Activated T-helper 9 cell treated with anti-CD3 and anti-CD28 coated beads, Interleukin-2, amount 50 U/mL, for 16 hours (primary cell): ENCODE data around the gene DYNC1H1.

Source experiments
- DNase-seq: peaks from one replicate; pipeline ENCODE4 v3.0.0-alpha.2; 2020; ENCODE audit warnings: low read depth

The DYNC1H1 gene

DNA sequence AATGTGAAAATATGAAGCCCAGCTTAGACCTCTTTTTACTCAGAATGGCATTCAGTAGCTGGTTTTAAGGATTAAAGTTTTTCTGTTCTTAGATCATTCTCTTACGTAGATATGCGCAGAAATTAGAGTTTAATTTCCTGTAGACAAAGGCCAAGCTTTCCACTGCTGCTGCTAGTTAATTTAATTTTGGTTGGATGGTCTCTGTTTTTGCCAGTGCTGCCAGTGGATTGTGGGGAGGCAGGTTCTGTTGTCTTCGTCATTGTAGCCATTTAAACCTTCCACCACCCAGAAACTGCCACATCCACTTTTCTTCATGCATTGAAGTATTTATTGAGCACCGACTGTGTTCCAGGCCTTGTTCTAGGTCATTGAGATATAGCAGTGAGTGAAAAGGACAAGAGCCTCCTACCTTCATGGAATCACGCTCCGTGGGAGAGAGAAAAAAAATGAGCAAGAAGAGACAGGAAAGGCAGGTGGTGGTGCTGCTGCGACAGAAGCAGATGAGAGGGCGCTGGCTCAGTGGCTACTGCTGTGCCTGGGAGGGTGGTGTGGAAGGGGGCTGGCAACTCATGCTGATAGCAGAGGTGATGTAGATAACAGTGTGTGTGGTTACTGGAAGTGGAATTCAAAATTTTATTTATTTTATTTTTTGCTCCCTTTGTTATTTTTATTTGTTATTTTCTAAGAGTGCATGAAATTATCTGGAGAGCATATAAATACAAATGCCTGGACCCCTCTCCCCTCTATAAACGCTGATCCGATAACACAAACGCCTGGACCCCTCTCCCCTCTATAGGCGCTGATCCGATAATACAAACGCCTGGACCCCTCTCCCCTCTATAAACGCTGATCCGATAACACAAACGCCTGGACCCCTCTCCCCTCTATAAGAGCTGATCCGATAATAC lies 33.3 kb downstream of the DYNC1H1 start:
- DNase-seq = no peak

DNA sequence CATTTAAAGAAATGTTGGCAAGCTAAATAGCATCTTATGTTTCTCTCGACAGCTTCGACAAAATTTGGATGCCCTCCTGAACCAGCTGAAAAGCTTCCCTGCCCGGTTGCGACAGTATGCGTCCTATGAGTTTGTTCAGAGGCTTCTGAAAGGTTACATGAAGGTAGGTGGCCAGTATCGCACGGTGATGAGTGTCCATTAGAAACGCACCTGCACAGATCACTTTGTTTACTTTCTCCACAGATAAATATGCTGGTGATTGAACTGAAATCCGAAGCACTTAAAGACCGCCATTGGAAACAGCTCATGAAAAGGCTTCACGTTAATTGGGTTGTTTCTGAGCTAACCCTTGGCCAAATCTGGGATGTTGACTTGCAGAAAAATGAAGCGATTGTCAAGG lies 36.5 kb downstream of the DYNC1H1 start:
- DNase-seq = no peak

DNA sequence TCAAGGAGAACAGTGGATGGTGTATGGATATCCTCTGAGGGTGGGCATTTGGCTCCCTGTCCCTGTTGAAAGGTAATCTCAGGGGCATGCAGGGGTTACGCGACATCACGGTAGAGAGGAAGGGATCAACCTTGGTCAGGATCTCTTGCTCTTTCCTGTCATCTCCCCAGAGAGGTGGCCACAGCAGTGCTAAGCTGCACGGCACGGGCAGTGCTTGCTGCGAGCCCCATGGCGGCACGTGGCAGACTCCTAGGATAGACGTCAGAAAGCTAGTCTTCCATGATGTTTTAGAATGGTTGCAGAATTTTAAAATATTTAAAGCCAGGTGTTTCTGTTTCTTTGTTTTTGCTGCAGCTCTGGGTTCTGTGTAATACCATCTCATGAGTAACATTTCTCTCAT lies 41.0 kb downstream of the DYNC1H1 start:
- no peak for DNase-seq

GRCh38 chr14:102007916-102008418 lies 43.6 kb downstream of the DYNC1H1 start:
- no peak for DNase-seq

DNA sequence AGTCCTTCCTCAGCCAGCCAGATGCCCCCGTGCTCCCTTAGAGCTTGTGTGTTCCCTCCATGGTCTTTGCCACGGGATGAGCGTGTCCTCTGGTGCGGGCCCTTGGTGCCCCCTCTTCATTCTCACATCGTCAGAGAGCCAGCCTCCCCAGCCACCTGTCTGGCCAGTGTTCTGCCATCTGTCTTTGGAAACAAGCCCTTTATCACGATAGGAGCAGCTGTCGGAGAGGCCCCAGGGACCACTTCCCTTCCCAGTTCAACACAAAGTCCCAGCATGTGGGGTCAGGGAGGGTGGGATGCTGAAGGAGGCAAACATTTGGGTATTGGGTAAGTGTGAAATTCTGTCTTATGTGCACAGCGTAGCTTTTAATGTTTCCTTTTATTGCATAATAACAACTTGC lies 44.5 kb downstream of the DYNC1H1 start:
- DNase-seq = no peak

DNA sequence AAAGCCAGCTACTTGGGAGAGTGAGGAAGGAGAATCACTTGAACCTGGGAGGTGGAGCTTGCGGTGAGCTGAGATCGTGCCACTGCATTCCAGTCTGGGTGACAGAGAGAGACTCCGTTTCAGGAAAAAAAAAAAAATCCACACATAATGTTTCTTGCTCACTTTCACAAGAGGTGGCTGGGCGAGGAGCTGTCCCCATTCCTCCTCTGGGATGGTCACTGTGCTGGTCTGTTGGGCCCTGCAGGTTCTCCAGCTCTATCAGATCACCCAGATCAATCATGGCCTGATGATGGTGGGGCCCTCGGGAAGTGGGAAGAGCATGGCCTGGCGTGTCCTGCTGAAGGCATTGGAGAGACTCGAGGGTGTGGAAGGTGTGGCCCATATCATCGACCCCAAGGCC lies 47.3 kb downstream of the DYNC1H1 start:
- no peak for DNase-seq

DNA sequence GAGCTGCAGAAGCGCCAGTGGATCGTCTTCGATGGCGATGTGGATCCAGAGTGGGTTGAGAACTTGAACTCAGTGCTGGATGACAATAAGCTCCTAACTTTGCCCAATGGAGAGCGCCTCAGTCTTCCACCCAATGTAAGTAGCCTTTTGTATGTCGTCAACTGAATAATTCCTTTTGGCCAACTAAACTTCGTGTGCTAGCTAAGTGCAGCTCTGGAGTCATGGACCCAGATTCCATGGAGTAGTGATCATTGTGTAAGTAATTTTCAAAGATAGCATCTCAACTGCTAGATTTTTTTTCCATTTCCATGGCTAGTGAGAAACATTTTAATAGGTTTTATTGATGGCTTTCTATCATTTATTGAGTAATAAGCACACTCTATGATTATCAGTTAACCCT lies 48.0 kb downstream of the DYNC1H1 start:
- DNase-seq = no peak

GRCh38 chr14:102013669-102014200 lies 49.4 kb downstream of the DYNC1H1 start:
- no peak for DNase-seq

DNA sequence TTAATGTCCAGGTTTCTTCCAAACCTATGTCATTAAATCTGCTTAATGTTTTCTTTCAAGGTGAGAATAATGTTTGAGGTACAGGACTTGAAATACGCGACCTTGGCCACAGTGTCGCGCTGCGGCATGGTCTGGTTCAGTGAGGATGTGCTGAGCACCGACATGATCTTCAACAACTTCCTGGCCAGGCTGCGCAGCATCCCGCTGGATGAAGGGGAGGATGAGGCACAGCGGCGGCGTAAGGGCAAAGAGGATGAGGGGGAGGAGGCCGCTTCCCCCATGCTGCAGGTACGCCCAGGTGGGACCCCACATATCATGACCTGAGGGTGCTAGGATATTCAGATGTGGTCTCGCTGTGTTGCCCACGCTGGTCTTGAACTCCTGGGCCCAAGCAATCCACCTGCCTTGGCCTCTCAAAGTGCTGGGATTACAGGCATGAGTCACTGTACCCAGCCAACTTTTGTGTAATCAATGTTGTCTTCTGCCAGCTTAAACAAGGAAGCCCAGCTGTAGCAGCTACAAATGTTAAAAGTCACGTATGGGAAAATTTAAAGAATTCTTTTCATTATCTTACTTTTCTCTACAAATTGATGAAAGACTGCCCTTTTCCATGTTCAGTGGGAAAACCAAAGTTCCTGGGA lies 50.8 kb downstream of the DYNC1H1 start:
- no peak for DNase-seq

- DNase-seq = no peak
Measured at GRCh38 chr14:102015771-102016170, 51.4 kb downstream of the DYNC1H1 start.

GRCh38 chr14:102016420-102017090 lies 52.2 kb downstream of the DYNC1H1 start:
- DNase-seq = no peak

- DNase-seq = no peak
Measured at GRCh38 chr14:102018251-102018650, 53.9 kb downstream of the DYNC1H1 start.

GRCh38 chr14:102019006-102019540 lies 54.7 kb downstream of the DYNC1H1 start:
- no peak for DNase-seq

DNA sequence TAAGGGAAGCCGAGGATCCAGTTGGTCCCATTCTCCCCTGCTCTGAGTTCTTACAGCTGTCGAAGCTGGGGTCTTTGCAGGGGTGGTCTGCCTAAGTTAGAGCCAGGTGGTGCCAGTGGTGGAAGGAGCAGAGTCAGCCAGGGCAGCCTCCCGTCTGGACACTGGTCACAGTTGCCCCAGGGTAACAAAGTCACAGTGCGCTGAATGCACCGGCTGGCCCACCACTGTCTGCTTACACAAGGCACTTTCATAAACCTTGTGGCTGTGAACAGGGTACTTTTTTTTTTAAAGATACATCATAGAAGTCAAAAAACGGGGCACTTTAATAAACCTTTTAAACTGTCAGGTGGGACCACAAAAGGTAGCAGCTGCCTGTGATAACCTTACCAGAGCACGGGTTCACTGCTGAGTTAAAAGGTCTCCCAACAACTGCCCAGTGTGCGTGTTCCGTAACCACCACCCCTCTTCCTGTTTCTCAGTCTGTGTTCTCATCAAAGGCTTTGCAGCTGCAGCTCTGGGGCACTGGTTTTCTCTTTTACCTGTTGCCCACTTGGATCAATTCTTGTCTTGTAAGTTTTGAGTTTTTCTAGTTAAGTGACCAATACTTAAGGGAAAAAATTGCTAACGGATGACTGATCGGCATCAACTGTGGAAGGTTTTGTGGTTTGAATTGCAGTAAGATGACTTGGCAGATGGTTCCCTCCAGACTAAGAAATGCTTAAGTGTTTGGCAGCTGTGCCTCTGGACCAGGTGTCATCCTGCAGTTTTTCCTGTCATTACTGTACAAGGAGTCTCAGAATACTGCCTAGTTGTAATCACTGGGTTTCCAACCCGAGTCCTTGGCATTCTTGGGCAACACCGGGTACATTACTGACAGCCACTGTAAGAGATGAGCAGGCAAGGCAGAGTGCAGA lies 55.9 kb downstream of the DYNC1H1 start:
- no peak for DNase-seq

- DNase-seq = no peak
Measured at GRCh38 chr14:102026934-102027333, 62.6 kb downstream of the DYNC1H1 start.

GRCh38 chr14:102027951-102028350 lies 63.6 kb downstream of the DYNC1H1 start:
- DNase-seq = no peak

GRCh38 chr14:102028733-102029132 lies 64.4 kb downstream of the DYNC1H1 start:
- no peak for DNase-seq

- no peak for DNase-seq
Measured at GRCh38 chr14:102029956-102030355, 65.6 kb downstream of the DYNC1H1 start.

DNA sequence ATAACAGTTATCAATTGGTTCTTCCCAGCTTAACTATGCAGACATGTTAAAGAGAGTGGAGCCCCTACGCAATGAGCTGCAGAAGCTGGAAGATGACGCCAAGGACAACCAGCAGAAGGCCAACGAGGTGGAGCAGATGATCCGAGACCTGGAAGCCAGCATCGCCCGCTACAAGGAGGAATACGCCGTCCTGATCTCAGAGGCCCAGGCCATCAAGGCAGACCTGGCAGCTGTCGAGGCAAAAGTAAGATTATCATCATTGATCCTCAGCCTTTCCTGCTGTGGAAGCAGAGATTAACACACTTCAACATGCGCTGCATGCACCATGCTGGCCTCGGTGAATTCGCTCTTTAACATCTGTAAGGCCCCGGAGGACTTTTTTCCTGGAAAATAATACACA lies 68.9 kb downstream of the DYNC1H1 start:
- DNase-seq = no peak

- DNase-seq = no peak
Measured at GRCh38 chr14:102034301-102034700, 69.9 kb downstream of the DYNC1H1 start.

- DNase-seq = no peak
Measured at GRCh38 chr14:102035914-102036313, 71.5 kb downstream of the DYNC1H1 start.
